ENCODE measurements around the gene NT5DC1. TPM values are rescaled to one million over a fixed set of nuclear protein-coding genes. Genes with fewer than 3 reads are reported as not detected.

Gene NT5DC1
- total RNA-seq, 2 experiments from 2014 or later: 20.5 to 58.8 TPM

GRCh38 chr6:116221911-116222310 lies 121.3 kb downstream of the NT5DC1 start:
- ChIA-PET POLR2A (no interaction called here), CTCF (ENCODE audit: unreplicated experiment) (no interaction called here)
- Histone ChIP-seq H3K27ac (ENCODE audit: low read depth, low read length, poor library complexity, severe bottlenecking) (no peak overlapping the region), H3K9me3 (ENCODE audit: low read length) (no peaks in the 10 kb centered on the region), H3K36me3 (ENCODE audit: insufficient read depth, low read length) (no peaks in the 10 kb centered on the region; the same call in 1 of the 2 replicates), H3K4me2 (ENCODE audit: low read length) (no peak overlapping the region), H3K4me3 (ENCODE audit: low read depth, low read length, poor library complexity, severe bottlenecking) (no peak overlapping the region), H3K4me1 (ENCODE audit: insufficient read depth, low read length, poor library complexity, severe bottlenecking) (no peaks in the 10 kb centered on the region), H3K79me2 (ENCODE audit: insufficient read depth, low read depth, low read length) (no peaks in the 10 kb centered on the region), H4K20me1 (ENCODE audit: insufficient read depth, low read length) (no peaks in the 10 kb centered on the region), H2AFZ (ENCODE audit: low read length) (no peak overlapping the region), H3K9me2 (ENCODE audit: insufficient read depth, low read length) (no peaks in the 10 kb centered on the region)
- intact Hi-C loops (cut with micrococcal nuclease; ENCODE audit: unreplicated experiment): no loop called here
- DNase-seq (ENCODE audit: low spot score): no peak
- TF ChIP-seq CTCF (conservative IDR thresholded peaks at IDR 0.05; ENCODE audit: low read length): no peak
- no peak for TF ChIP-seq EZH2phosphoT487 (IDR thresholded peaks at IDR 0.05; ENCODE audit: borderline replicate concordance, low read depth, low read length)
- BruUV-seq (replicated peaks): no TSS peak

- TF ChIP-seq CTCF (conservative IDR thresholded peaks at IDR 0.05; ENCODE audit: low read length): no peak
- no peak for TF ChIP-seq EZH2phosphoT487 (IDR thresholded peaks at IDR 0.05; ENCODE audit: borderline replicate concordance, low read depth, low read length)
- Histone ChIP-seq H3K4me1 (ENCODE audit: insufficient read depth, low read length, poor library complexity, severe bottlenecking) (no peaks in the 10 kb centered on the region), H3K36me3 (ENCODE audit: insufficient read depth, low read length) (no peaks in the 10 kb centered on the region; the same call in 1 of the 2 replicates), H4K20me1 (ENCODE audit: insufficient read depth, low read length) (no peaks in the 10 kb centered on the region), H3K4me2 (ENCODE audit: low read length) (no peak overlapping the region), H3K79me2 (ENCODE audit: insufficient read depth, low read depth, low read length) (no peaks in the 10 kb centered on the region), H3K9me2 (ENCODE audit: insufficient read depth, low read length) (no peaks in the 10 kb centered on the region), H3K27ac (ENCODE audit: low read depth, low read length, poor library complexity, severe bottlenecking) (no peak overlapping the region), H3K4me3 (ENCODE audit: low read depth, low read length, poor library complexity, severe bottlenecking) (no peak overlapping the region), H2AFZ (ENCODE audit: low read length) (no peak overlapping the region), H3K9me3 (ENCODE audit: low read length) (no peaks in the 10 kb centered on the region)
- ChIA-PET CTCF (ENCODE audit: unreplicated experiment) (no interaction called here), POLR2A (interaction anchor here (0.7 to 0.9 kb wide), 3 partner anchors 8 to 637 kb away, joined by 3 to 8 read pairs (median 3); no protein-coding TSS in a partner anchor)
- no TSS peak for BruUV-seq (replicated peaks)
- intact Hi-C loops (cut with micrococcal nuclease; ENCODE audit: unreplicated experiment): no loop called here
- no peak for DNase-seq (ENCODE audit: low spot score)
Measured at GRCh38 chr6:116223355-116223754, 122.7 kb downstream of the NT5DC1 start.

GRCh38 chr6:116229287-116229913 lies 128.7 kb downstream of the NT5DC1 start:
- Histone ChIP-seq H4K20me1 (ENCODE audit: insufficient read depth, low read length) (no peaks in the 10 kb centered on the region), H3K27ac (ENCODE audit: low read depth, low read length, poor library complexity, severe bottlenecking) (no peak overlapping the region), H3K9me2 (ENCODE audit: insufficient read depth, low read length) (no peaks in the 10 kb centered on the region), H3K4me3 (ENCODE audit: low read depth, low read length, poor library complexity, severe bottlenecking) (no peak overlapping the region), H3K9me3 (ENCODE audit: low read length) (no peaks in the 10 kb centered on the region), H2AFZ (ENCODE audit: low read length) (no peak overlapping the region), H3K36me3 (ENCODE audit: insufficient read depth, low read length) (no peaks in the 10 kb centered on the region), H3K4me2 (ENCODE audit: low read length) (no peak overlapping the region), H3K79me2 (ENCODE audit: insufficient read depth, low read depth, low read length) (no peaks in the 10 kb centered on the region), H3K4me1 (ENCODE audit: insufficient read depth, low read length, poor library complexity, severe bottlenecking) (no peaks in the 10 kb centered on the region)
- CTCF ChIA-PET (ENCODE audit: unreplicated experiment): interaction anchor here (0.5 kb wide), 1 partner anchor 345 kb away, joined by 4 read pairs; no protein-coding TSS in a partner anchor
- TF ChIP-seq EZH2phosphoT487 (IDR thresholded peaks at IDR 0.05; ENCODE audit: borderline replicate concordance, low read depth, low read length): no peak
- TF ChIP-seq CTCF (conservative IDR thresholded peaks at IDR 0.05; ENCODE audit: low read length): no peak
- DNase-seq (ENCODE audit: low spot score): peak; percentile 6
- no TSS peak for BruUV-seq (replicated peaks)
- POLR2A ChIA-PET: interaction anchor here (0.6 to 1.4 kb wide), 3 partner anchors 14 to 435 kb away, joined by 3 to 4 read pairs (median 3); no protein-coding TSS in a partner anchor
- intact Hi-C loops (cut with micrococcal nuclease; ENCODE audit: unreplicated experiment): no loop called here
